Esophagus (tissue), 2 donors: ENCODE results near the gene NT5E. TPM values are rescaled to one million over a fixed set of nuclear protein-coding genes. Genes with fewer than 3 reads are reported as not detected.

ENCODE experiments used
- H3K27ac ChIP-seq, 2 donors: one replicate each; pipeline ENCODE4 v1.5.1; 2013; ENCODE audit warnings: low read depth in 2 of 2, mild to moderate bottlenecking in 2 of 2, inconsistent platforms in 1 of 2, low read length in 1 of 2, moderate library complexity in 1 of 2
- H3K27me3 ChIP-seq, 2 donors: one replicate each; pipeline ENCODE4 v1.6.1; 2013; ENCODE audit warnings: low read length in 2 of 2, control low read depth in 1 of 2, mild to moderate bottlenecking in 1 of 2; ENCODE audit not compliant: insufficient read depth in 2 of 2, control insufficient read depth in 1 of 2
- H3K36me3 ChIP-seq, 2 donors: one replicate each; pipeline ENCODE4 v1.6.1; 2013; ENCODE audit warnings: low read length in 1 of 2; ENCODE audit not compliant: control insufficient read depth in 2 of 2, insufficient read depth in 2 of 2
- H3K4me1 ChIP-seq, 2 donors: one replicate each; pipeline ENCODE4 v1.6.1; 2013; ENCODE audit warnings: low read length in 1 of 2; ENCODE audit not compliant: control insufficient read depth in 2 of 2, insufficient read depth in 2 of 2
- H3K4me3 ChIP-seq, 2 donors: one replicate each; pipeline ENCODE4 v1.5.1; 2013; ENCODE audit warnings: low read length in 2 of 2, mild to moderate bottlenecking in 2 of 2, low read depth in 1 of 2, moderate library complexity in 1 of 2
- H3K9me3 ChIP-seq, 2 donors: one replicate each; pipeline ENCODE4 v1.6.1; 2013; ENCODE audit warnings: mild to moderate bottlenecking in 2 of 2, low read depth in 1 of 2, low read length in 1 of 2, moderate library complexity in 1 of 2; ENCODE audit not compliant: control insufficient read depth in 2 of 2, insufficient read depth in 1 of 2
- WGBS, 2 donors: extraction: QIAGEN DNeasy Blood & Tissue Kit; methylation state at CpG; one replicate each; pipeline ENCODE4 v1.1.7; 2013; 5-methylcytosine and 5-hydroxymethylcytosine counted together
- polyA plus RNA-seq, 2 donors: library from polyadenylated mRNA; stranded (reverse); fragments of 200-250 nt; gene quantifications; one replicate each; pipeline ENCODE4 v1.2.3, GENCODE V29; 2013
- donor health status: healthy with polysubstance abuse.
- donor health status: Bipolar disorder and iron deficiency.

Gene NT5E
- polyA plus RNA-seq, 2 donors, result 0.51 to 1.3 TPM

DNA sequence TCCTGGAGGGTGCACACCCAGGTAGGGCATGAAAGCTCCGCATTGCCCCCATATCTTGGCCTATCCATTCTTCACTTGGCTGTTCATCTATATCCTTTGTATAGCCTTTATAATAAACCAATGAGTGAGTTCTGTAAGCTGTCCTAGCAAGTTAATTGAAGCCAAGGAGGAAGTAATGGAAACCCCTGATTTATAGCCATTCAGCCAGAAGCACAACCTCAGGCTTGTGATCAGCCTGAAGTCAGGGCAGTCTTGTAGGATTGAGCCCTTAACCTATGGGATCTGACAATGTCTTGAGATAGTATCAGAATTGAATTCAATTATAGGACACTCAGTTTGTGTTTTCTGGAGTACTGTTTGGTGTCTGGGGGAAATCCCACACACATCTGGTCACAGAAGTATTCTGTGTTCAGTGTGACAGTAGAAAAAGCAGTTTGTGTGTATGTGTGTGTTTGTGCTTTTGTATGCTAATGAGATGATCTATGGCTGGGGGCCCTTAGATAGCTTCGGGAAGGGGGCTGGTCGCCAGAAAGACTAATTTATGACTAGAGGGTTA lies 5.7 kb downstream of the NT5E start:
- Histone ChIP-seq H3K27me3 (no peaks in the 10 kb centered on the region), H3K36me3 (no peaks in the 10 kb centered on the region), H3K4me3 (no peak overlapping the region), H3K9me3 (no peaks in the 10 kb centered on the region), H3K4me1 (peaks cover 0 to 2% of the 10 kb centered on the region in 2 donors), H3K27ac (no peak overlapping the region)
- 74 to 92% methylated on average over 3 of the region's 3 CpGs for WGBS, 2 donors

DNA sequence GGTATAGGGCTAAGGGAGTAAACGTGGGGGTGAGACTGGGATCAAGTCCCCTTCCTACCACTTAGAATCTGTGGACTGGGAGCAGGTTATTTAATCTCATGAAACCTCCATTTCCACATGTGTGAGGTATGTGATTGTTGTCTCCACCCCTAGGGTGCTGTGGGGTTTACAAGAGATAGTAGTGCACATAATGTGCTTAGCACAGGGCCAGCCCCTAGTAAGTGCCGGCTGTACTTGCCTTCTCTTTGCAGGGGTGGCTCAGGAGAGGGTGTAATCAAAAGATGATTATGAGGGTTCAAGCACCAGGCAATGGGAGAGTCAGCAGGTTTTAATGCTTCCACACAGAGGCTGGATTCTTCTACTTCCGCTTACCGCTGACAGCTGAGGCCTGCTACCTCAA lies 6.9 kb downstream of the NT5E start:
- Histone ChIP-seq H3K4me1 (peaks cover 0 to 4% of the 10 kb centered on the region in 2 donors), H3K36me3 (no peaks in the 10 kb centered on the region), H3K4me3 (no peak overlapping the region), H3K27ac (no peak overlapping the region), H3K9me3 (no peaks in the 10 kb centered on the region), H3K27me3 (no peaks in the 10 kb centered on the region)
- 88 to 91% methylated on average over 4 of the region's 4 CpGs for WGBS, 2 donors

DNA sequence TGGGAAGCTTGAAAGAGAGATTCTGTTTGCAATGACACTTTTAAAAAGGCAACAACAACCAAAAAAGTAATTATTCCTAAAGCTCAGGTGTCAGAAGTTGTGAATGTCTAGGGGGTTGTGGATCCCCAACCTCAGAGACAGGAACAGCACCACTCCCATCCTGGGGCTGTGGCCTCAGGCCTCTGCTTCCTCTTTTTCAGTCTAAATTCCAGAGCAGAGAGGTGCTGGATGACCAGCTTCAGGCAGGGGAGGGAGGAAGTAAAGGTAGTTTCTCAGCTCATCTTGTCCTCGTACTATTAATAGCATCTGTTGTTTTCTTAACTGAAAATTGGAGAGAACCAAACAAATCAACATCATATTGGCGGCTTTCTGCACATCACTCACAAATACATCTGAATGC lies 8.3 kb downstream of the NT5E start:
- Histone ChIP-seq H3K4me3 (no peak overlapping the region), H3K36me3 (no peaks in the 10 kb centered on the region), H3K9me3 (no peaks in the 10 kb centered on the region), H3K27ac (peak overlapping the region in 1 of 2 donors; percentile 18), H3K4me1 (peaks cover 0 to 8% of the 10 kb centered on the region in 2 donors), H3K27me3 (no peaks in the 10 kb centered on the region)
- 47 to 57% methylated on average over 2 of the region's 2 CpGs for WGBS, 2 donors

GRCh38 chr6:85458782-85459181 lies 8.9 kb downstream of the NT5E start:
- Histone ChIP-seq H3K27ac (no peak overlapping the region), H3K4me3 (no peak overlapping the region), H3K4me1 (peaks cover 0 to 8% of the 10 kb centered on the region in 2 donors), H3K36me3 (no peaks in the 10 kb centered on the region), H3K27me3 (no peaks in the 10 kb centered on the region), H3K9me3 (no peaks in the 10 kb centered on the region)
- 37 to 59% methylated on average over 3 of the region's 3 CpGs for WGBS, 2 donors

GRCh38 chr6:85459224-85459901 lies 9.5 kb downstream of the NT5E start:
- H3K27me3 ChIP-seq, result no peaks in the 10 kb centered on the region
- no peak overlapping the region for H3K27ac ChIP-seq
- H3K4me3 ChIP-seq, result no peak overlapping the region
- peaks cover 1 to 10% of the 10 kb centered on the region in 2 donors for H3K4me1 ChIP-seq
- no peaks in the 10 kb centered on the region for H3K9me3 ChIP-seq
- no peaks in the 10 kb centered on the region for H3K36me3 ChIP-seq
- WGBS, 2 donors, result 22 to 46% methylated on average over 4 of the region's 4 CpGs

DNA sequence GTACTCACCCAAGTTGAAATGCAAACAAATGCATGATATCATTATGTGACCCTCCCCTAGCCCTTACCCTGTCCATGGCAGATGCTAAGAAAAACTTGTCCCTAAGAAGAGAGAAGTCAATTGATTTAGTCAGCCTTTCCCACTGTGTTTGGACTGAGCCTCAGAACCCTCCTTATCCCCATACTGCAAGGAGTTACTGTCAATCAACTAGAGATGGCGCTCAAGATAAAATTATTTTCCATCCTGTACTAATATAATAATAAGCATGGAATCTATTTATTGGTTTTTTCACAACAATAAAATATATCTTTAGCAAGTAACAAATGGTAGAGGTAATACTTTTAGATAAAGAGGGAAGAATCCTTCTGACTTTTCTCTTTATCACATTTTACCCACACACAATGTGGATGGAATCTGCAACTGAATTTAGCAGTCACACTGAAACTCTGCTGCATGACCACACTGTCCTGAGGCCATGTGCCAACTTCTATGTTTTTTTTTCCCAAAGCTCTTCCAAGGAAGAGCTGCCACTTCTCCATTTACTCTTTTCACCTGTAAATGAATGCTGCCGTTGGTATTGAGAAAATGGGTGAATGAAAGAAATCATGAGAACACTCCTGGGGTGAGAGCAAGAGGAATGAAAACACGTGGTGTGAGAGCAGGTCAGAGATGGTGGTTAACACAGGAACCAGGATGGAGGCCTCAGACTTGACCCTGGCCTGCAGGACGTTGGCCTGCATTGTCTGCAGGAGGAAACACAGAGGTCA lies 10.5 kb downstream of the NT5E start:
- no peaks in the 10 kb centered on the region for H3K9me3 ChIP-seq
- H3K27ac ChIP-seq, result peak overlapping the region in 1 of 2 donors; percentile 18
- WGBS, 2 donors, result 63 to 67% methylated on average over 4 of the region's 4 CpGs
- H3K4me1 ChIP-seq, result peaks cover 2 to 10% of the 10 kb centered on the region in 2 donors
- H3K27me3 ChIP-seq, result no peaks in the 10 kb centered on the region
- no peak overlapping the region for H3K4me3 ChIP-seq
- no peaks in the 10 kb centered on the region for H3K36me3 ChIP-seq

- Histone ChIP-seq H3K27ac (peak overlapping the region in 1 of 2 donors; percentile 44), H3K27me3 (no peaks in the 10 kb centered on the region), H3K4me3 (no peak overlapping the region), H3K4me1 (peaks cover 4 to 10% of the 10 kb centered on the region in 2 donors), H3K36me3 (no peaks in the 10 kb centered on the region), H3K9me3 (no peaks in the 10 kb centered on the region)
- WGBS, 2 donors, result 49 to 58% methylated on average over 4 of the region's 4 CpGs
Measured at GRCh38 chr6:85460921-85461797, 11.3 kb downstream of the NT5E start.

GRCh38 chr6:85461798-85462170 lies 11.9 kb downstream of the NT5E start:
- Histone ChIP-seq H3K4me3 (no peak overlapping the region), H3K27ac (peak overlapping the region in 1 of 2 donors; percentile 44)

GRCh38 chr6:85462673-85463072 lies 12.8 kb downstream of the NT5E start:
- no peaks in the 10 kb centered on the region for H3K9me3 ChIP-seq
- H3K27me3 ChIP-seq, result no peaks in the 10 kb centered on the region
- 41 to 60% methylated on average over 2 of the region's 2 CpGs for WGBS, 2 donors
- H3K36me3 ChIP-seq, result no peaks in the 10 kb centered on the region
- H3K27ac ChIP-seq, result no peak overlapping the region
- no peak overlapping the region for H3K4me3 ChIP-seq
- peaks cover 4 to 10% of the 10 kb centered on the region in 2 donors for H3K4me1 ChIP-seq

More at GRCh38 chr6:85461798-85462170, 11.9 kb downstream of the NT5E start:
- peaks cover 4 to 10% of the 10 kb centered on the region in 2 donors for H3K4me1 ChIP-seq
- H3K36me3 ChIP-seq, result no peaks in the 10 kb centered on the region
- H3K27me3 ChIP-seq, result no peaks in the 10 kb centered on the region
- H3K9me3 ChIP-seq, result no peaks in the 10 kb centered on the region
- WGBS, 2 donors, result 68 to 85% methylated on average over 4 of the region's 4 CpGs
